ENCODE data around the gene AUTS2.

Gene AUTS2

DNA sequence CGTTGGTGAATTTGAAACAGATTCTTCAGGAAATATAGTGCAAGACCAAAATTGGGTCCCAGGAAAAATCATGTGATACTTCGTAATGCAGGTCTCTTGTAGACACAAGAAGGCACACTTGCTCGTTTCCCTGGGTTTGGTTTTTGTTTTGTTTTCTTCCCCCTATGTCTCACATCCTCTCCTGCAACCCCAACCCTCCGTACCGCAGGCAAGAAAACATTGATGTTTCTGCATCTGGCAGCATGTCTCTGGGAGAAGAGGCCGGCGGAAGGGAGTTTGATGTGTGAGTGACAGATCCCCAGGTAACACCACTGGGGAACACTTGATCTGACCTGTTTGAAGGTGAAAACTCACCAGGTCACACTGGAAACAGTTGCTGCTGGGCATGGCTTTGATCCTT is 718.5 kb downstream of the AUTS2 start:
- ChIA-PET CTCF (interaction anchor here (0.6 kb wide), 1 partner anchor 781 kb away, joined by 4 read pairs; no protein-coding TSS in a partner anchor), POLR2A (no interaction called here)
- H3K4me1 ChIP-seq (ENCODE audit: control insufficient read depth, insufficient read depth, low read length), result peaks cover 3% of the 10 kb centered on the region
- no peaks in the 10 kb centered on the region for H3K36me3 ChIP-seq (ENCODE audit: control insufficient read depth in 2 of 2, insufficient read depth in 1 of 2, low read length in 2 of 2)
- H3K9me3 ChIP-seq (ENCODE audit: control insufficient read depth, insufficient read depth, low read depth, low read length), result no peaks in the 10 kb centered on the region
- H3K27ac ChIP-seq (ENCODE audit: extremely low read depth, low read depth, low read length), result no peak overlapping the region
- TF ChIP-seq ZNF184 (tag by site-specific recombination; IDR thresholded peaks at IDR 0.05) (no peak), EGR2 (tag by site-specific recombination; IDR thresholded peaks at IDR 0.05; ENCODE audit: low read depth) (no peak), ZFP69B (tag by site-specific recombination; IDR thresholded peaks at IDR 0.05) (no peak), ZNF10 (tag by site-specific recombination; IDR thresholded peaks at IDR 0.05) (no peak), ZNF132 (tag by site-specific recombination; IDR thresholded peaks at IDR 0.05; ENCODE audit: borderline replicate concordance) (no peak), ZSCAN23 (tag by site-specific recombination; IDR thresholded peaks at IDR 0.05) (no peak), ZNF175 (tag by site-specific recombination; IDR thresholded peaks at IDR 0.05) (no peak), ZEB2 (tag by site-specific recombination; IDR thresholded peaks at IDR 0.05) (no peak), ZNF174 (tag by site-specific recombination; IDR thresholded peaks at IDR 0.05) (no peak), ZNF121 (tag by site-specific recombination; IDR thresholded peaks at IDR 0.05) (no peak), YY2 (tag by site-specific recombination; IDR thresholded peaks at IDR 0.05) (no peak), ZNF16 (tag by site-specific recombination; IDR thresholded peaks at IDR 0.05; ENCODE audit: low read depth) (no peak), SP3 (tag by site-specific recombination; IDR thresholded peaks at IDR 0.05) (no peak), ZNF426 (tag by site-specific recombination; IDR thresholded peaks at IDR 0.05) (no peak), ZNF623 (tag by site-specific recombination; IDR thresholded peaks at IDR 0.05) (no peak)
- TF ChIP-seq, protein P1, sequence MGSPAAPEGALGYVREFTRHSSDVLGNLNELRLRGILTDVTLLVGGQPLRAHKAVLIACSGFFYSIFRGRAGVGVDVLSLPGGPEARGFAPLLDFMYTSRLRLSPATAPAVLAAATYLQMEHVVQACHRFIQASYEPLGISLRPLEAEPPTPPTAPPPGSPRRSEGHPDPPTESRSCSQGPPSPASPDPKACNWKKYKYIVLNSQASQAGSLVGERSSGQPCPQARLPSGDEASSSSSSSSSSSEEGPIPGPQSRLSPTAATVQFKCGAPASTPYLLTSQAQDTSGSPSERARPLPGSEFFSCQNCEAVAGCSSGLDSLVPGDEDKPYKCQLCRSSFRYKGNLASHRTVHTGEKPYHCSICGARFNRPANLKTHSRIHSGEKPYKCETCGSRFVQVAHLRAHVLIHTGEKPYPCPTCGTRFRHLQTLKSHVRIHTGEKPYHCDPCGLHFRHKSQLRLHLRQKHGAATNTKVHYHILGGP (tag by site-specific recombination; IDR thresholded peaks at IDR 0.05), result no peak
- TF ChIP-seq, protein P2, sequence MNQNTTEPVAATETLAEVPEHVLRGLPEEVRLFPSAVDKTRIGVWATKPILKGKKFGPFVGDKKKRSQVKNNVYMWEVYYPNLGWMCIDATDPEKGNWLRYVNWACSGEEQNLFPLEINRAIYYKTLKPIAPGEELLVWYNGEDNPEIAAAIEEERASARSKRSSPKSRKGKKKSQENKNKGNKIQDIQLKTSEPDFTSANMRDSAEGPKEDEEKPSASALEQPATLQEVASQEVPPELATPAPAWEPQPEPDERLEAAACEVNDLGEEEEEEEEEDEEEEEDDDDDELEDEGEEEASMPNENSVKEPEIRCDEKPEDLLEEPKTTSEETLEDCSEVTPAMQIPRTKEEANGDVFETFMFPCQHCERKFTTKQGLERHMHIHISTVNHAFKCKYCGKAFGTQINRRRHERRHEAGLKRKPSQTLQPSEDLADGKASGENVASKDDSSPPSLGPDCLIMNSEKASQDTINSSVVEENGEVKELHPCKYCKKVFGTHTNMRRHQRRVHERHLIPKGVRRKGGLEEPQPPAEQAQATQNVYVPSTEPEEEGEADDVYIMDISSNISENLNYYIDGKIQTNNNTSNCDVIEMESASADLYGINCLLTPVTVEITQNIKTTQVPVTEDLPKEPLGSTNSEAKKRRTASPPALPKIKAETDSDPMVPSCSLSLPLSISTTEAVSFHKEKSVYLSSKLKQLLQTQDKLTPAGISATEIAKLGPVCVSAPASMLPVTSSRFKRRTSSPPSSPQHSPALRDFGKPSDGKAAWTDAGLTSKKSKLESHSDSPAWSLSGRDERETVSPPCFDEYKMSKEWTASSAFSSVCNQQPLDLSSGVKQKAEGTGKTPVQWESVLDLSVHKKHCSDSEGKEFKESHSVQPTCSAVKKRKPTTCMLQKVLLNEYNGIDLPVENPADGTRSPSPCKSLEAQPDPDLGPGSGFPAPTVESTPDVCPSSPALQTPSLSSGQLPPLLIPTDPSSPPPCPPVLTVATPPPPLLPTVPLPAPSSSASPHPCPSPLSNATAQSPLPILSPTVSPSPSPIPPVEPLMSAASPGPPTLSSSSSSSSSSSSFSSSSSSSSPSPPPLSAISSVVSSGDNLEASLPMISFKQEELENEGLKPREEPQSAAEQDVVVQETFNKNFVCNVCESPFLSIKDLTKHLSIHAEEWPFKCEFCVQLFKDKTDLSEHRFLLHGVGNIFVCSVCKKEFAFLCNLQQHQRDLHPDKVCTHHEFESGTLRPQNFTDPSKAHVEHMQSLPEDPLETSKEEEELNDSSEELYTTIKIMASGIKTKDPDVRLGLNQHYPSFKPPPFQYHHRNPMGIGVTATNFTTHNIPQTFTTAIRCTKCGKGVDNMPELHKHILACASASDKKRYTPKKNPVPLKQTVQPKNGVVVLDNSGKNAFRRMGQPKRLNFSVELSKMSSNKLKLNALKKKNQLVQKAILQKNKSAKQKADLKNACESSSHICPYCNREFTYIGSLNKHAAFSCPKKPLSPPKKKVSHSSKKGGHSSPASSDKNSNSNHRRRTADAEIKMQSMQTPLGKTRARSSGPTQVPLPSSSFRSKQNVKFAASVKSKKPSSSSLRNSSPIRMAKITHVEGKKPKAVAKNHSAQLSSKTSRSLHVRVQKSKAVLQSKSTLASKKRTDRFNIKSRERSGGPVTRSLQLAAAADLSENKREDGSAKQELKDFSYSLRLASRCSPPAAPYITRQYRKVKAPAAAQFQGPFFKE (tag by site-specific recombination; IDR thresholded peaks at IDR 0.05; ENCODE audit: borderline replicate concordance), result no peak
- H3K4me3 ChIP-seq (ENCODE audit: low read depth, low read length), result no peak overlapping the region

DNA sequence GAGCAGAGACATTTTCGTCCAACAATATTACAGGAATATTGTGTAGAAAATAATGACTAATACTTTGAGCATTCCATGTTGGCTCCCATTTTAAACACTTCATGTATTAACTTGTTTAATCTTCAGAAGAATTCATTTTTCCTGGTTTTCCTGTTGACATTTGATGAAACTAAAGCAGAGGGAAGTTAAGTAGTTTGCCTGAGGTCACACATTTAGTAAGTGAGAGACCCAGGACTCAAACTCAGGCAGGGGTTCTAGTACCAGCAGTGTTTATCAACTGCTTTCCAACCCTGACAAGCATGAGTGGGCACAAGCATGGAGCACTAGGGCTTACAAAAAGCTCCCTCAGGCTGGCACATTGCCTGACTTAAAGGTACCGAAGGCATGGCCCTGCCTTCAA is 719.1 kb downstream of the AUTS2 start:
- H3K36me3 ChIP-seq (ENCODE audit: control insufficient read depth in 2 of 2, insufficient read depth in 1 of 2, low read length in 2 of 2), result no peaks in the 10 kb centered on the region
- CTCF ChIA-PET, result interaction anchor here (0.6 to 0.7 kb wide), 3 partner anchors 37 to 781 kb away, joined by 3 to 4 read pairs (median 3); no protein-coding TSS in a partner anchor
- no peaks in the 10 kb centered on the region for H3K9me3 ChIP-seq (ENCODE audit: control insufficient read depth, insufficient read depth, low read depth, low read length)
- H3K4me3 ChIP-seq (ENCODE audit: low read depth, low read length), result no peak overlapping the region
- H3K27ac ChIP-seq (ENCODE audit: extremely low read depth, low read depth, low read length), result no peak overlapping the region
- TF ChIP-seq, protein P3, sequence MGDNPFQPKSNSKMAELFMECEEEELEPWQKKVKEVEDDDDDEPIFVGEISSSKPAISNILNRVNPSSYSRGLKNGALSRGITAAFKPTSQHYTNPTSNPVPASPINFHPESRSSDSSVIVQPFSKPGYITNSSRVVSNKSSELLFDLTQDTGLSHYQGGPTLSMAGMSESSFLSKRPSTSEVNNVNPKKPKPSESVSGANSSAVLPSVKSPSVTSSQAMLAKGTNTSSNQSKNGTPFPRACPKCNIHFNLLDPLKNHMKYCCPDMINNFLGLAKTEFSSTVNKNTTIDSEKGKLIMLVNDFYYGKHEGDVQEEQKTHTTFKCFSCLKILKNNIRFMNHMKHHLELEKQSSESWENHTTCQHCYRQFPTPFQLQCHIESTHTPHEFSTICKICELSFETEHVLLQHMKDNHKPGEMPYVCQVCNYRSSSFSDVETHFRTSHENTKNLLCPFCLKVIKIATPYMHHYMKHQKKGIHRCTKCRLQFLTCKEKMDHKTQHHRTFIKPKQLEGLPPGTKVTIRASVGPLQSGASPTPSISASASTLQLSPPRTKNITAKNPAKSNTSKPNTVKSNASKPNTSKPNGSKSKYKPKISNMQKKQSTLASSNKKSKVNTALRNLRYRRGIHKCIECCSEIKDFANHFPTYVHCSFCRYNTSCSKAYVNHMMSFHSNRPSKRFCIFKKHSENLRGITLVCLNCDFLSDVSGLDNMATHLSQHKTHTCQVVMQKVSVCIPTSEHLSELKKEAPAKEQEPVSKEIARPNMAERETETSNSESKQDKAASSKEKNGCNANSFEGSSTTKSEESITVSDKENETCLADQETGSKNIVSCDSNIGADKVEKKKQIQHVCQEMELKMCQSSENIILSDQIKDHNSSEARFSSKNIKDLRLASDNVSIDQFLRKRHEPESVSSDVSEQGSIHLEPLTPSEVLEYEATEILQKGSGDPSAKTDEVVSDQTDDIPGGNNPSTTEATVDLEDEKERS (tag by site-specific recombination; IDR thresholded peaks at IDR 0.05), result no peak
- peaks cover 3% of the 10 kb centered on the region for H3K4me1 ChIP-seq (ENCODE audit: control insufficient read depth, insufficient read depth, low read length)
- POLR2A ChIA-PET, result no interaction called here
